Measurements from ENCODE around the gene KIF12. TPM values are rescaled to one million over a fixed set of nuclear protein-coding genes. Genes with fewer than 3 reads are reported as not detected.

KIF12 gene
- total RNA-seq, 1 experiment from 2014 or later, result not detected

GRCh38 chr9:114115654-114116125, 16.6 kb upstream of the KIF12 start:
- H3K79me2 ChIP-seq (ENCODE audit: low read depth), result no peaks in the 10 kb centered on the region
- BruUV-seq (replicated peaks), result no TSS peak
- ChIA-PET CTCF (no interaction called here), POLR2A (ENCODE audit: unreplicated experiment) (interaction anchor here (0.6 kb wide), 1 partner anchor 250 kb away, joined by 3 read pairs; no protein-coding TSS in a partner anchor)
- no peaks in the 10 kb centered on the region for H3K4me1 ChIP-seq (replicated peaks; ENCODE audit: insufficient read depth)
- H3K27me3 ChIP-seq (ENCODE audit: insufficient read depth, low read depth), result peaks cover 87% of the 10 kb centered on the region
- no peak overlapping the region for H3K4me3 ChIP-seq
- H3K9me3 ChIP-seq (ENCODE audit: insufficient read depth, low read depth), result no peaks in the 10 kb centered on the region
- intact Hi-C loops (cut with micrococcal nuclease; ENCODE audit: unreplicated experiment), result no loop called here
- H3K4me2 ChIP-seq, result no peak overlapping the region
- H3K27ac ChIP-seq, result no peak overlapping the region
- H3K9me2 ChIP-seq (ENCODE audit: insufficient read depth), result no peaks in the 10 kb centered on the region
- TF ChIP-seq, protein P1, sequence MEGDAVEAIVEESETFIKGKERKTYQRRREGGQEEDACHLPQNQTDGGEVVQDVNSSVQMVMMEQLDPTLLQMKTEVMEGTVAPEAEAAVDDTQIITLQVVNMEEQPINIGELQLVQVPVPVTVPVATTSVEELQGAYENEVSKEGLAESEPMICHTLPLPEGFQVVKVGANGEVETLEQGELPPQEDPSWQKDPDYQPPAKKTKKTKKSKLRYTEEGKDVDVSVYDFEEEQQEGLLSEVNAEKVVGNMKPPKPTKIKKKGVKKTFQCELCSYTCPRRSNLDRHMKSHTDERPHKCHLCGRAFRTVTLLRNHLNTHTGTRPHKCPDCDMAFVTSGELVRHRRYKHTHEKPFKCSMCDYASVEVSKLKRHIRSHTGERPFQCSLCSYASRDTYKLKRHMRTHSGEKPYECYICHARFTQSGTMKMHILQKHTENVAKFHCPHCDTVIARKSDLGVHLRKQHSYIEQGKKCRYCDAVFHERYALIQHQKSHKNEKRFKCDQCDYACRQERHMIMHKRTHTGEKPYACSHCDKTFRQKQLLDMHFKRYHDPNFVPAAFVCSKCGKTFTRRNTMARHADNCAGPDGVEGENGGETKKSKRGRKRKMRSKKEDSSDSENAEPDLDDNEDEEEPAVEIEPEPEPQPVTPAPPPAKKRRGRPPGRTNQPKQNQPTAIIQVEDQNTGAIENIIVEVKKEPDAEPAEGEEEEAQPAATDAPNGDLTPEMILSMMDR (conservative IDR thresholded peaks at IDR 0.05), result no peak
- TF ChIP-seq EZH2 (IDR thresholded peaks at IDR 0.05; ENCODE audit: low read depth), result no peak
- H2AFZ ChIP-seq, result no peak overlapping the region
- no peaks in the 10 kb centered on the region for H3F3A ChIP-seq (ENCODE audit: insufficient read depth, low read depth)
- no peaks in the 10 kb centered on the region for H4K20me1 ChIP-seq (ENCODE audit: insufficient read depth)
- DNase-seq, result no peak
- no peaks in the 10 kb centered on the region for H3K36me3 ChIP-seq (ENCODE audit: low read depth)

- peaks cover 81% of the 10 kb centered on the region for H3K27me3 ChIP-seq (ENCODE audit: insufficient read depth, low read depth)
- H3K4me2 ChIP-seq, result no peak overlapping the region
- intact Hi-C loops (cut with micrococcal nuclease; ENCODE audit: unreplicated experiment), result no loop called here
- TF ChIP-seq, protein P1 (conservative IDR thresholded peaks at IDR 0.05), result no peak
- TF ChIP-seq EZH2 (IDR thresholded peaks at IDR 0.05; ENCODE audit: low read depth), result no peak
- DNase-seq, result no peak
- no peak overlapping the region for H3K4me3 ChIP-seq
- no peak overlapping the region for H3K27ac ChIP-seq
- CTCF ChIA-PET, result no interaction called here
- H2AFZ ChIP-seq, result no peak overlapping the region
- no TSS peak for BruUV-seq (replicated peaks)
- no peaks in the 10 kb centered on the region for H4K20me1 ChIP-seq (ENCODE audit: insufficient read depth)
- POLR2A ChIA-PET (ENCODE audit: unreplicated experiment), result no interaction called here
- no peaks in the 10 kb centered on the region for H3F3A ChIP-seq (ENCODE audit: insufficient read depth, low read depth)
- no peaks in the 10 kb centered on the region for H3K9me3 ChIP-seq (ENCODE audit: insufficient read depth, low read depth)
- H3K9me2 ChIP-seq (ENCODE audit: insufficient read depth), result no peaks in the 10 kb centered on the region
- H3K4me1 ChIP-seq (replicated peaks; ENCODE audit: insufficient read depth), result no peaks in the 10 kb centered on the region
- no peaks in the 10 kb centered on the region for H3K79me2 ChIP-seq (ENCODE audit: low read depth)
- no peaks in the 10 kb centered on the region for H3K36me3 ChIP-seq (ENCODE audit: low read depth)
These were observed 15.3 kb upstream of the KIF12 start for GRCh38 chr9:114114364-114114763.

DNA sequence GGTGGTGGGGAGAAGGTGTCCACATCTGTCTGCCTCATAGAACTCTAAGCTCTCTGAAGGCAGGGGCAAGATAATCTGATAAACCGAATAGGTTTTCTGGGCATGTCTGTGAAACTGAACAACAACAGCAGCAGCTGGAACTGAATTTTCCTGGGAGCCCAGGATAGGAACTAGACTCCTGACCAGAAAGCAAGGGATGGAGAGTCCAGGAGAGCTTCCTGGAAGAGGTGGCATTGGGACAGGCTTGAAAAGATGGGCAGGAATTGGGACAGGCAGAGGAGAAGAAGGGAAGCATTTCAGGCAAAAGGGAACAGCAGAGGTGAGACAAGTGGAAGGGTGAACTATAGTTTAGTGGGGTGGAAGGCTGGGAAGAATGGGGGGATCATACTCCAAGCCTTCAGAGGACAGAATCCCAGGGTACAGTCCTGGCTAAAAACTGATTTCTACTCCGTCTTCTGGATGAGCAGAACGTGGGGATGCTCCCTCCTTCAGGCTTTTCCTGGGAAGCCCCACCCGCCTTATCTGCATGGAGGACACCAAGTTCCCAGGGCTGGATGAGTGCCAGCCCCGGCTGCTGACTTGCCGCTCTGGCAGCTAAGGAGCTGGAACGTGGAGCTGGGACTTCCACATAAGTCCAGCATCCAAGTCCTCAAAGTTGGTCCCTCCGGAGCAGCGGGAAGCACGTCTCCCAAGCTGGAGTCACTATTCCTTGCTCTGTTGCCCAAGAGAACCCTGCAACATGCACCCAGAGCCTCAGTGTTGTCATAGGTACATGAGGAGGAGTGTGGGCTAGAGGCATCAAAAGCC, 13.9 kb upstream of the KIF12 start:
- H3K36me3 ChIP-seq (ENCODE audit: low read depth), result no peaks in the 10 kb centered on the region
- no TSS peak for BruUV-seq (replicated peaks)
- H3K27me3 ChIP-seq (ENCODE audit: insufficient read depth, low read depth), result peaks cover 72% of the 10 kb centered on the region
- H2AFZ ChIP-seq, result no peak overlapping the region
- POLR2A ChIA-PET (ENCODE audit: unreplicated experiment), result no interaction called here
- intact Hi-C loops (cut with micrococcal nuclease; ENCODE audit: unreplicated experiment), result no loop called here
- CTCF ChIA-PET, result no interaction called here
- no peaks in the 10 kb centered on the region for H3K9me3 ChIP-seq (ENCODE audit: insufficient read depth, low read depth)
- no peak overlapping the region for H3K27ac ChIP-seq
- H3K9me2 ChIP-seq (ENCODE audit: insufficient read depth), result no peaks in the 10 kb centered on the region
- H4K20me1 ChIP-seq (ENCODE audit: insufficient read depth), result no peaks in the 10 kb centered on the region
- H3K4me1 ChIP-seq (replicated peaks; ENCODE audit: insufficient read depth), result no peaks in the 10 kb centered on the region
- no peaks in the 10 kb centered on the region for H3F3A ChIP-seq (ENCODE audit: insufficient read depth, low read depth)
- TF ChIP-seq, protein P1 (conservative IDR thresholded peaks at IDR 0.05), result no peak
- TF ChIP-seq EZH2 (IDR thresholded peaks at IDR 0.05; ENCODE audit: low read depth), result no peak
- no peak overlapping the region for H3K4me3 ChIP-seq
- no peaks in the 10 kb centered on the region for H3K79me2 ChIP-seq (ENCODE audit: low read depth)
- DNase-seq, result no peak
- no peak overlapping the region for H3K4me2 ChIP-seq

Data from PC-9 (cell line).